NCI-H2196 treated with DMSO at 0.1 percent for 48 hours (cell line): Measurements from ENCODE around the gene IRF8.
"Not testable (repeated sequence)": the region's sequence is repeated elsewhere in the genome, so short reads cannot be mapped to it uniquely, and the experiment has no call there.

Experiments
- DNase-seq: peaks from one replicate; lab custom pipeline; 2025; ENCODE audit not compliant: unreplicated experiment; lab: John Stamatoyannopoulos, UW

IRF8 gene

GRCh38 chr16:85898521-85899442, at the start of gene IRF8:
Gene IRF8, plus strand, starts transcription at chr16:85899162. Its CDS starts 3,854 bp downstream, at chr16:85903016.
- no peak for DNase-seq

- no peak for DNase-seq
Observed at GRCh38 chr16:85849388-85849787, 49.6 kb upstream of the IRF8 start.

GRCh38 chr16:85850344-85850880, 48.5 kb upstream of the IRF8 start:
- DNase-seq: no peak

- no peak for DNase-seq
Observed at GRCh38 chr16:85851034-85851785, 47.8 kb upstream of the IRF8 start.

GRCh38 chr16:85853547-85854545, 45.1 kb upstream of the IRF8 start:
- no peak for DNase-seq

- DNase-seq: no peak
Observed at GRCh38 chr16:85854935-85855334, 44.0 kb upstream of the IRF8 start.

- no peak for DNase-seq
Observed at GRCh38 chr16:85856079-85856478, 42.9 kb upstream of the IRF8 start.

- no peak for DNase-seq
Observed at GRCh38 chr16:85856585-85856984, 42.4 kb upstream of the IRF8 start.

GRCh38 chr16:85857406-85857805, 41.6 kb upstream of the IRF8 start:
- no peak for DNase-seq

- not testable (repeated sequence) for DNase-seq
Observed at GRCh38 chr16:85858571-85858970, 40.4 kb upstream of the IRF8 start.

- DNase-seq: no peak
Observed at GRCh38 chr16:85858984-85859817, 39.8 kb upstream of the IRF8 start.

- no peak for DNase-seq
Observed at GRCh38 chr16:85859818-85860125, 39.2 kb upstream of the IRF8 start.

- DNase-seq: no peak
Observed at GRCh38 chr16:85860413-85861094, 38.4 kb upstream of the IRF8 start.

- no peak for DNase-seq
Observed at GRCh38 chr16:85861095-85861825, 37.7 kb upstream of the IRF8 start.

GRCh38 chr16:85862476-85863383, 36.2 kb upstream of the IRF8 start:
- DNase-seq: no peak

GRCh38 chr16:85863384-85863774, 35.6 kb upstream of the IRF8 start:
- no peak for DNase-seq

- DNase-seq: no peak
Observed at GRCh38 chr16:85864965-85865364, 34.0 kb upstream of the IRF8 start.

- no peak for DNase-seq
Observed at GRCh38 chr16:85867189-85867588, 31.8 kb upstream of the IRF8 start.
